Stimulated activated CD8-positive, alpha-beta memory T cell treated with anti-CD3 and anti-CD28 coated beads, Interleukin-4, amount 100 ng/mL, for 48 hours (primary cell): ENCODE results near the gene PMM1.
"Not testable (repeated sequence)": the region's sequence is repeated elsewhere in the genome, so short reads cannot be mapped to it uniquely, and the experiment has no call there.

Experiments
- DNase-seq: peaks from one replicate; pipeline ENCODE4 v3.0.0-alpha.2; 2020

PMM1 gene

GRCh38 chr22:41562461-41562860 is 27.2 kb downstream of the PMM1 start:
- no peak for DNase-seq

DNA sequence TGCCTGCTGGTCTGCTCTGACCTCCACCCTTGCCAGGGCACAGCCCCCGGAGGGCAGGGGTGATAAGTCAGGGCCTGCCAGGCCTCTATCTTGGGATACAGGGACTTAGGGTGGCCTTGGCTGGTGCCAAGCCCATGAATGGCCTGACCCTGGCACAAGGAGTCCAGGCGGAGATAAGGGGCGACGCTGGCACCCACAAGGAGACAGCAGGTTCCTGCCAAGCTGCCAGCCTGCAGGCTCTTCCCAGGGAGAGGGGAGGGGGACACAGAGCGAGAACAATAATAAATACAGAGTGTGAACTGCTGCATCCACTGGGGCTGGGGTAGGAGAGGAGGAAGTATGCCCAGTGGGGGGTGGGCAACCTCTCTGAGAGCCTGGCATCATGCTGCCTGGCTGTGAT is 27.9 kb downstream of the PMM1 start:
- no peak for DNase-seq

DNA sequence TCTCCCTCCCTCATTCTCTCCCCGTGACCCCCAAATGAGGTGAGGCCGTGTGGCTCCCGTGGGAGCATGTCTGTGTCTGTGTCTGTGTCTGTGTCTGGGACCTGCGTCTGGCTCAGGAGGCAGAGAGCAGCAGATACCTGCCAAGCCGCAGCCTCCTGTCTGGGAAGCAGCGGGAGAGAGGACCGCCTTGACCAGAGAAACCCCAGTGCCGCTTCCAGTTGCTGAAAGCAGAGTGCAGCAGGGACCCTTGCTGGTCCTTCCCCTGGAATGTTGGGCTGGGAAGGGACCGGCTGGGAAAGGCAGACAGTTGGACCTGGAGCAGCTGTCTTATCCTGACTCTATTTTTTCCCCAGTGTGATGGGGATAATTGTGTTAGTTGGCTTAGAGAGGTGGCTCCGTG is 28.3 kb downstream of the PMM1 start:
- DNase-seq: no peak

DNA sequence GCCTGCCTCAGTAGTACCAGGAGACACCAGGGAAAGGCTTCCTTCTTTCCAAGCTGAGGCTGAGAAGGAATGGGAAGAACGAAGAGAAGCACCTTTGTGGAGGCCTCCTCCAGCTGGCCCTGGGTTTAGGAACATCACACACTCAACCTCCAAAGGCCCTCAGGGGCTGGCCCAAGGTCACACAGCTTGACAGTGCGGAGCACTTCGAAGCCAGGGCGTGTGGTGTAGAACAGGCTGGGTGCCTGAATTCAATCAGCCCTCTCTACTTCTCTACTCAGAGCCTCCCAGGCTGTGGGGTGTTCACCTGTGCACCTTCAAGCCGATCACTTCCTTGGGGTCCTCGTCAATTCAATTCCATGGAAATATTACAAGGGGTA is 29.6 kb downstream of the PMM1 start:
- no peak for DNase-seq

- DNase-seq: not testable (repeated sequence)
Measured at GRCh38 chr22:41558241-41558630, 31.4 kb downstream of the PMM1 start.

DNA sequence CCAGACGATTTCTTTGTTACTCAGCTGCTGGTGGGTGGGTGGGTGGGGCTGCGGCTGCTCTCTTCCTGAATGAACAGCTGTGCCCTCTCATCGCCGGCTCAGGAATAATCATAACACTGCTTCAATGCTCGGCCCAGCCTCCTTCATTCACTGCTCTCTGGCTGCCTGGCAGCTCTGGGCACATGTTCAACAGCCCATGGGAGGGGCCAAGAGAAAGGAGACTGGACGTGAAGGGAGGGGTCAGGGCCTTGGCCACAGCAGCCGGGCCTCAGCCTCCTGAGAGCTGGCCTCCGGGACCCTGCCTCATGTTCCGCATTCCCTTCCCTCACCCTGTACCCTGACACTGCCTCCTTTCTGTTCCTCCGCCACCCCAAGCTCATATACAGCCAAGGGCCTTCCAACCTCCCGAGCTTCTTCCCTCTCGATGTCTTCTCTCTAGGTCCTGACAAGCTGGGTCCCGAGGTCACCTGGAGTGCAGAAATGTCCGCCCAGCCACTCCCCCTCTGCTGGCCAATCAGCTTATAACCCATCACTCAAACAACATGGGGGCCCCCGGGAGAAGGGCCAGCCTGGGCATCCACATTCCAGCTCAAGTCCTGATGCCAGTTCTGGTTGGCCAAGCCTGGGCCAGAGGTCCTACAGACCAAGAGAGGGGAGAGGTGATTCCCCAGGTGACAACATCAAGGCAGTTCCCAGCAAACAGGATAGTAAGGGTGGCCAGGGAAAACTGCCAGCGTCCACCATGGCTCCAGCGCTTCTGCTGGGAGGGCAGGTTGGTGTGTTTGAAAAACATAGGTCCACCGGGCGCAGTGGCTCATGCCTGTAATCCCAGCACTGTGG is 32.0 kb downstream of the PMM1 start:
- no peak for DNase-seq

DNA sequence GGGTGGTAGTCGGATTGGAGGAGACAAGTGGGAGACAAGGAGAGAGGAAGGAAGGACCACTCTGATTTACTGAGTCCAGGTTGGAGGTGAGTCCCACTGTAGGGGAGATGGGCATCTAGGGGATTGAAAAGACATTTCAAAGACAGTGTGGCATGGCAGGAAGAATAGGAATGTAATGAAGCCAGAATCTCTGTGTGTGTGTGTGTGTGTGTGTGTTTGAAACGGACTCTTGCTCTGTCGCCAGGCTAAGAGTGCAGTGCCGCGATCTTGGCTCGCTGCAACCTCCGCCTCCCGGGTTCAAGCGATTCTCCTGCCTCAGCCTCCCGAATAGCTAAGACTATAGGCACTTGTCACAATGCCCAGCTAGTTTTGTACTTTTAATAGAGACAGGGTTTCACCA is 33.1 kb downstream of the PMM1 start:
- DNase-seq: no peak

- no peak for DNase-seq
Measured at GRCh38 chr22:41555325-41555982, 34.2 kb downstream of the PMM1 start.

- DNase-seq: no peak
Measured at GRCh38 chr22:41551877-41552582, 37.6 kb downstream of the PMM1 start.

DNA sequence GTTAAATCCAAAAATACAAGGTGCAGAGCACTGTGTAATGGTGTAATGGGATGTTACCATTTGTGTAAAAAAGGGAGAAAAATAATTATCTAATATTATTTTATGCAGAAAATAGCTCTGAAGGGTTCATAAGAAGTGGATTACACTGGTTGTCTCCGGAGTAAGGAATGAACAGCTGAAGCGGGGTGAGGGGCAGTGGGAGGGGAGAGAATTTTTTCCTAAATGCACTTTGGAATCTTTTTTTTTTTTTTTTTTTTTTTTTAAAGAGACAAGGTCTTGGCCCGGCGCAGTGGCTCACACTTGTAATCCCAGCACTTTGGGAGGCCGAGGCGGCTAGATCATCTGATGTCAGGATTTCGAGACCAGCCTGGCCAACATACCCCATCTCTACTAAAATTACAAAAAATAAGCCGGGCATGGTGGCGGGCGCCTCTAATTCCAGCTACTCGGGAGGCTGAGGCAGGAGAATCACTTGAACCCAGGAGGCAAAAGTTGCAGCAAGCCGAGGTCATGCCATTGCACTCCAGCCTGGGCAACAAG is 38.6 kb downstream of the PMM1 start:
- no peak for DNase-seq

GRCh38 chr22:41548830-41549211 is 40.8 kb downstream of the PMM1 start:
- no peak for DNase-seq

DNA sequence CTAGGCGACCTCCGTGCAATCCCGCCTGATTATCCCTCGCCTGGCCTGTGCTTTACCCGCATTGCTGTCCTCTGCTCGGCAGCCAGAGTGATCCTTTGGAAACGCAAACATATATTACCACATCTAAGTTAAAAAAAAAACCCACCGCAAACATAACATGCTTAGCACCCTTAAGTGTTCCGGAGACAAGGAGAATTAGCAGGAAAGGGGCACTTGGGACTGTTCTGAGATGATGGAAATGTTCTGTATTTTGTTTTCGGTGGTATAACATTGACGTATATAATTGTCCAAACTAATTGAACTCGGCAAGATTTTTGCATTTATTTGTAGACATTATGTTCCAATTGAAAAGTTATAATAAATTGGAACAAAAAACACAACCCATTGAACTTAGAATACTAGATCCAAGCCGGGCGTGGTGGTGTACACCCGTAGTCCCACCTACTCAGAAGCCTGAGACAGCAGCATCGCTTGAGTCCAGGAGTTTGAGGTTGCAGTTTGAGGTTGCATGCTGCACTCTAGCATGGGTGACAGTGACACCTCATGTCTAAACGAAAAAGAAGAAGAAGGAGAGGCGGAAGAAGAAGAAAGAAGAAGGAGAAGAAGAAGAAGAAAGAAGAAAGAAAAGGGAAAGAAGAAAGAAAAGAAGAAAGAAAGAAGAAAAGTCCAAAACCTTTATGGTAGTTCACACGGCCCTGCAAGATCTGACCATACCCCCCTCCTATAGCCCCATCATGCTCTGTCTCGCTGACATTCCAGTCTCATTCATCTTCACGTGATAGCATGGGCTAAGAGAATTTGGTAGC is 44.8 kb downstream of the PMM1 start:
- DNase-seq: no peak

GRCh38 chr22:41543854-41544670 is 45.6 kb downstream of the PMM1 start, which contains the start of gene POLR3H:
TSS of gene POLR3H (minus strand) at chr22:41544470. CDS start at chr22:41544101, 369 bp downstream.
- peak; percentile 98 for DNase-seq

DNA sequence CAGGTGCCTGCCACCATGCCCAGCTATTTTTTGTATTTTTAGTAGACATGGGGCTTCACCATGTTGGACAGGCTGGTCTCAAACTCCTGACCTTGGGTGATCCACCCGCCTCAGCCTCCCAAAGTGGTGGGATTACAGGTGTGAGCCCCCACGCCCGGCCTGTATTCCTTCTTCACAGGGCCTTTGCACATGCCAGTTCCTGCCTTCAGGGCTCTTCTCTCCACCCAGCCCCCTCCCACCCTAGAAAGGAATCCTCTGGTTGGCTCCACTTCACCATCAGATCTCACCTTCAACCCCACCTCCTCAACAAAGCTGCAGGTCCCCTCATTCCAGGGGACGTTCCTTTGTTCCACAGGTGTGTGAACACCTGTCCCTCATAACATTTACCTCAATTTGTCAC is 47.4 kb downstream of the PMM1 start:
- DNase-seq: no peak

DNA sequence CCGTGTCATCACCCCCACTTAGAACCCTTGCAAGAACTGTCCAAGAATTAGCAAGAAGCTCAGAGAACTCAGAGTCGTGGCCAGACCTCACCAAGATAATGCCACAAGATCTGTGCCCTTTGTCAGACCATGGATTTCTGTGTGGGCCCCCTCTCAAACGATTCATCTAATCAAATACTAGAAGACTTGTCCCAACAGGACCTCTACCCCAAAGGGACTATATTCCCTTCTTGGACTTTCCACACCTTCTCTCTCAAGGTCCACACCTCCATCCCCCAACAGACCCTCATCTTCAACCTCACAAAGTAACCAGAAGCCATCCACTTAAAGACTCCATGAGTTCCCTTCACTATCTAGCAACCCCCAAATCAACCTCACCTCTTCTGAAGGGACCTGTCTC is 48.2 kb downstream of the PMM1 start:
- DNase-seq: no peak

DNA sequence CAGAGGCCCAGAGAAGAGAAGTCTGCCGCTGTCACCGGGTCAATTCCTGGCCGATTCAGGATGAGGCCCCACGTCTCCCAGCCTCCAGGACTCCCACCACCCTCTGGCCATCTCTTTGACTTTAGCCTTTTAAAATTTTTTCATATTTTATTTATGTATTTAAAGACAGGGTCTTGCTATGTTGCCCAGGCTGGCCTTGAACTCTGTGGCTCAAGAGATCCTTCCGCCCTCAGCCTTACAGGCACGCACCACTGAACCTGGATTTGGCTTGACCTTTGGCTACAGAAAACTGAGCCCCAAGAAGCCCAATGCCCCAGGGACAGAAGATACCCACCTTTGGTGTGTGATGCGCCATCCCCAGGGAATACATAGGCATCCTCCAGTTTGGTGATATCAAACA is 49.3 kb downstream of the PMM1 start:
- no peak for DNase-seq

DNA sequence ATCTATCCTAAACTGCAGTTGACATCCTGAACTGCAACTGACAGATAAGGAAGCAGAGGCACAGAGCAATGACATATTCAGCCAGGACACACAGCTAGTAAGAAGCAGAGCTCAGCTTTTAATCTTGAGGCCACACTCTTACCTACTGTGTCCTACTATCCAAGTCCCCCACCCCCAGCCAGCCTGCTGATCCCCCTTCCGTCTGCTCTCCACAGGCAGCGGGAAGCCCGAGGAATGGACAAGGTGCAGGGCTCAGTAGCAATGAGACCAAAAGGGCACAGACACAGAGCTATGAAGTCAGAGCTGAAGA is 49.7 kb downstream of the PMM1 start:
- DNase-seq: no peak

DNA sequence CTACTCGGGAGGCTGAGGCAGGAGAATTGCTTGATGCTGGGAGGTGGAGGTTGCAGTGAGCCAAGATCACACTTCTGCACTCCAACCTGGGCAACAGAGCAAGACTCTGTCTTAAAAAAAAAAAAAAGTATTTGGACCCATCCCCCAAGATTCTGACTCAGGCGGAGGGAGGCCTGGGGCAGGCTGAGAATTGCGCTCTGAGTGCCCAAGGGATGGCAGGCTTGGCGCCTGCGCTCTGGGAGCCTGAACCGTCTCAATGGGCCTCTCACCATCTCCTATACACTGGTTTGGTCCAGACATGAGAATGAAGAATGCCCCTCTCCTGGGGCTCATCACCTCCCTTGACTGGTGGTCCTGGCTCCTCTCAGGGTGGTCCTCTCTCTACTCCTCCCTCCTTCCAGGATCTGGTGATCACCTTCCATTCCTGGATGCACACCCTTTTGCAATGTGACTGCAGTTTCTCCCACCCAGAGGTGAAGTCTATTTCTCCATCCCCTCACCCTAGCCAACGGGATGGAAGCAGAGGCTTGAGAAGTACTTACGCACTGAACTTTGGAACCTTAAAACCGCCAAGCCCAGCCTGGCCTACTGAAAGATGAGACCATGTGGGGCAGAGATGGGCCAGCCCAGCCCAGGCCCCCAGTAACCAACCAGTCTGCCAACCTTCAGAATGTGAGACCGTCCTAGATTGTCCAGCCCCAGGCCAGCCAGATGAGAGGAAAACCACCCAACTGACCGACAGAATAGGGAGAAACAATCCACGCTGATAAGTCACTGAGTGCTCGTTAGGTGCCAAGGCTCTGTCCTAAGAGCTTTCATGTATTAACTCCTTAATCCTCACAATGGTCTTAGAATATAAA is 50.3 kb downstream of the PMM1 start:
- no peak for DNase-seq

- no peak for DNase-seq
Measured at GRCh38 chr22:41538583-41538982, 51.1 kb downstream of the PMM1 start.

DNA sequence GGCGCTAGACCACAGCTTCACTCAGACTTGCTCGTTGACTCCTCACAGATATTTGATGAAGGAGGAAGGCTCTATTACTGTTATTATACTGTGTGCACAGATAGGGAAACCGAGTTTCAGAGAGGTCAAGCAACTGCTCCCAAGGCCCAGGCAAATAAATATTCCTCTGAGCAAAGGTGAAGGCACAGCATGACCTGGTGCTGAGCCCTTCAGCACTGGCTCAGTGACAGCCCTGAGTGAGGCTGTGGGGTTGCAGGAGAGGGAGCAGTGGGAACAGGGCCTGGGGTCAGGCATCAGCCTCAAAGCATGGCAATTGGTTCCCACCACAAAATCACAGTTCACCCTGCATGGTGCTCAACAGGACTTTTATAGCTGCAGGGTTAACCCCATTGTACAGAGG is 52.4 kb downstream of the PMM1 start:
- no peak for DNase-seq

- DNase-seq: no peak
Measured at GRCh38 chr22:41535244-41535643, 54.4 kb downstream of the PMM1 start.
